Amniotic stem cell (primary cell): Measurements from ENCODE around the gene GABBR2.
"Not testable (repeated sequence)": the region's sequence is repeated elsewhere in the genome, so short reads cannot be mapped to it uniquely, and the experiment has no call there.

ENCODE experiments used
- DNase-seq: peaks from one replicate; lab custom pipeline; 2025; lab: John Stamatoyannopoulos, UW

GABBR2 gene

DNA sequence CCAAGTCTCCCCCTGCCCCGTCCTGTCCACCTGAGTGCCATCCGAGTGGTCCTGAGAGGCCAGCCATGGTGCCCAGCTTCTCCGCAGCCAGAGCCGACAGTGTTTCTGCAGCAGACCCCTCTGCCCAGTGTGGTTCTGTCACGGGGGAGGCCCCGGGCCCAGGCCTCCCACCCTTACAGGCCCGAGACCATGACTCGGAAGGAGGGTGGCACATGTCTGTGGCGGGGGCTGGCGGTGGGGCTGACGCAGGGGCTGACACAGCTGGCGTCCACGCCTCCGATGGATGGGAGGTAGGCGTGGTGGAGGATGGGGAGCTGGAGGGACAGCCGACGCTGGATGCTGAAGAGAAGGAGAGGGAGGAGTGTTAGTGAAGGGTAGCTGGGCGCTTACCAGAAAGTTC, 418.3 kb downstream of the GABBR2 start:
- DNase-seq: no peak

DNA sequence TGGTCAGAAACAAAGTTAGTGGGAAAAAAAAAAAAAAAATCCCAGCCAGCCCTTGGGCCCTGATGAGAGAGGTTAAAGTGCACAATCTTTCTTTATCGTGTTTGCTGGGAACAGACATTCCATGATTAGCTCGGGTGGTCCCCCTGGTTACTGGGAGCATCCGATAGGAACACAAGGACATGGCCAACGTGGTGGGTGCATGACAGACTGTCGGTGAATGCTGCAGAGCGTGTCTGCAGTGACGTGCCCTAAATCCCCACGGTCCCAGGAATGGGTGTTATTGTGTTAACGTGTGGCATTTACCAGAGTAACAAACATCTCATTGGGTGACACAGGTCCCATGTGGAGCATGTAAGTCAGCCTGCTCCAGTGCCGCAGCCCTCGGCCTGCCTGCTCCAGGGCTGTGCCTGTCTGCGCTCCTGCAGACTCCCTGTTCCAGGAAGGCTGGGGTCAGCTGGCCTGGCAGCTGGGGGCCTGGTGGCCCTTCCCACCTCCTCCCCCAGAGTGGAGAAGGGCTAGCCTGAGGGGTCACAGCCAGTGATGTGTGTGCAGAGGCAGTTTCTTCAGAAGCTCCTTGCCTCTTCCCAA, 419.0 kb downstream of the GABBR2 start:
- no peak for DNase-seq

DNA sequence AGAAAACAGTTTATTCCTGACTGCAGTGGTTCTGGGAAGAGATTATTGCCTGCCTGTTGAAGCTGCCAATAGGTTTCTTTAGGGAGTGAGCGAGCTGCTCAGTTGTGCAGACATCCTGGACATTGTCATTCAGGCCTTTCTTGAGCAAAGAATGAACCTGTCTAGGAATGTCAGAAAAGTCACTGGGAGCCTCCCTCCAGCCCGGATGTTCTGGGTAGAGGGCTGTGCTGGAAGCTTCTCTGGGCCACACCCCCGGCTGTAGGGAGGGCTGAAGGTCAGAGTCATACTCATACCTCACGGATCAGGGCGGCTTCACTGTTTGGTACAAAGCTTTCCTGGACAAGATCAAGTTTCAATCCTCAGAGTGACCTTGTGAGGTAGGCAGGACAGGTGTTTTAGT, 419.9 kb downstream of the GABBR2 start:
- DNase-seq: no peak

DNA sequence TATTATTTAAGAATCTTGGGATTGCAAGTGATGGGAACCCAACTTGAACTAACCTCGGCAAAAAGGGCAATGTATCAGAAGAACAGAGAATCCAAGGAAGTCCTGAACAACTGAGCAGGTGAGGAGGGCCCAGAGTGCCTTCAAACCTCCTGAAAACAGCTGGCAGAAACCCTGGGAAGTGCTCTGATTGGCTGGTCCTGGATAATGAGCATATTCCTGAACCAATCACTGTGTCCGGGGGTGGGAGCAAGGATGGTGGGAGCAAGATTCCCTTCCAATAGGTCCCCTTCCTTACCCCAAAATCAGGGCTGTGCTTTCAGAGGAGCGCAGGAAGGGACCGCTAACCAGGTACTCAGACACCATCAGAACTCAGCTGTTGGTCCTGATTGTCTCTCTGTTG, 421.4 kb downstream of the GABBR2 start:
- no peak for DNase-seq

DNA sequence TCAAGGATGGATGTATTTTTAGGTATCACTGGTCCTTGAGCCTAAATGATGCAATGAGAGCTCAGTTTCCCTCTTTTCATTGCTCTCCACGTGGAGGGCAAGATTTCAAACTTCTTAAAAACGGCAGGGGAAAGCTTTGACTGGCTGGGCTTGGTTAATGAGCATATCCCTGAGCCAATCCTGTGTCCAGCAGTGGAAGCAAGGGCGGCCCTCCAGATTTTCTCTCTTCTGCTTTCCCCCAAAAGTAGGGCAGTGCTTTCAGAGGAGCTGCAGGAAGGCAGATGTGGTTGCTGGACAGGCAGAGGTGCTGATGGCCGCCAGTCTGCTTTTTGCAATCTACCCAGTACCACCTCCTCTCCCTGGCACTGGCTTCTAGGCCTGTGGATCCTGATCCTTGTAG, 423.3 kb downstream of the GABBR2 start:
- no peak for DNase-seq

DNA sequence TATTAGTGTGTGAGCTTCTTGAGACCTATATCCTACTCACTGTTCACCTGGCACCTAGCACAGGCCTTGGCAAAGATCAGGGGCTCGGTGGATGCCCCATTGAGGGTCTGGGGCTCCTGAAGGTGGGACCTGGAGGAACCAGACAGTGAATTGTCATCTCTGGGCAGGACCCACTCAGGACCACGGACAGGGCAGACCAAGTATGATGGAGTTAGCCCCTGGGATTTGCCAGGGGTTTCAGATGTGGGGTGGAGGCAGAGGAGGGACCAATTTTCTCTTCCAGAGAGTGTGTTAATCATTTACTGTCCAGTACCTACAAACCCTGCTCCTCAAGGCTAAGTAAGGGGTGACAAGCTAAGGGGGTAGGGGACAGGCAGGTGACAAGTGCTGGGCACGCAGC, 424.0 kb downstream of the GABBR2 start:
- no peak for DNase-seq

DNA sequence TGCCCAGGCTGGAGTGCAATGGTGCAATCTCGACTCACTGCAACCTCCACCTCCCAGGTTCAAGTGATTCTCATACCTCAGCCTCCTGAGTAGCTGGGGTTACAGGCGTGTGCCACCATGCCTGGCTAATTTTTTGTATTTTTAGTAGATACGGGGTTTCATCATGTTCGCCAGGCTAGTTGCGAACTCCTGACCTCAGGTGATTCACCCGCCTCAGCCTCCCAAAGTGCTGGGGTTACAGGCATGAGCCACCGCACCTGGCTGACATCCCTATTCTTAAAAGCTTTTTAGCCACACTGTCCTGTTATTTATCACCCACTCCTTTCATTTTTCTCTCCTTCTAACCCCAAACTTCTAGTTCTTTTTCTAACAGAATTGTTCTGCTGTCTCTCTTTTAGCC, 425.6 kb downstream of the GABBR2 start:
- DNase-seq: not testable (repeated sequence)

DNA sequence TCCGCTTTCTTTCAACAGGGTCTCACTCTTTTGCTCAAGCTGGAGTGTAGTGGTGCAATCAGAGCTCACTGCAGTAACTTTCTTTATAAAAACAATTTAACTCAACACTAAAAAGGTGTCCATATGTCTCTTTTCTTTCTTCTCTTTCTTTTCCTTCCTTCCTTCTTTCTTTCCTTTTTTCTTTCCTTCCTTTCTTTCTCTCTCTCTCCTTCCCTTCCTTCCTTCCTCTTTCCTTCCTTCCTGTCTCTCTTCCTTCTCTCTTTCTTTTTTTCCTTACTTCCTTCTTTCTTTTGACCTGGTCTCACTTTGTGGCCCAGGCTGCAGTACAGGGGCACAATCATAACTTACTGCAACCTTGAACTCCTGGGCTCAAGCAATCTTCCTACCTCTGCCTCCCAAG, 427.5 kb downstream of the GABBR2 start:
- DNase-seq: no peak

DNA sequence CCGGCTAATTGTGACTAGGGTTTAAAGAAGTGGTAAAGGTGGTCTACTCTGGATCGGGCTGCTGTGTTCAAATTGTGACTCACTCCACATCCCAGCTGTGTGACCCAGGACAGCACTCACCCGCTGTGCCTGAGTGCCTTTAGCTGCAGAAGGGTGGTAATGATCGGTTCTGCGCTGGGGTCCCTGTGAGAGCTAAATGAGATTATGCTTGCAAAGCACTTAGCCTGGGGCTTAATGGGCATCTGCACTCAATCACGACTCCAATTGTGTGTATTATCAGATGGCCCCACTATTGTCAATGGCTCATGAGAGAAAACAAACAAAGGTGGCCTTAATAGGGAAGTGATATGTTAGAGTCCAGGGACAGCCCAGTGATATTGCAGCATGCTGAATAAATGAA, 428.2 kb downstream of the GABBR2 start:
- no peak for DNase-seq

DNA sequence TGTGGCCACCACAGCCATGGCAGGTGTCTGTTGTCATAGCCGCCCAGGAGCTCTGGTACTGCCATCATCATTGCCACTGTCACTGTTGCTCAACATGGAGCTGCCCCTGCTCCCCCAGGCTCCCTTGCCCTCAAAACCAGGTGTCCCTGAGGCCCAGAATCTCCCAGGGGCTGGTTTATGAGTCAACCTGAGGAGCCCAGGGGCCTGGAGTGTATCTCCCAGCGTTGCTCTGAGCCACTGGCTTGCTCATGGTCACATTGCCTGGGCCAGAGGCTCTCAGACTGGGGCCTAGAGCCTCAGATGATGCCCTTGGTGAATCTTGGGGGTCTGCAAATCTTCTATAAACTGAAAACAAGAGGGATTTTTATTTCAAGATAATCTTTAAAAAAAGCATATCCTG, 428.6 kb downstream of the GABBR2 start:
- DNase-seq: no peak

DNA sequence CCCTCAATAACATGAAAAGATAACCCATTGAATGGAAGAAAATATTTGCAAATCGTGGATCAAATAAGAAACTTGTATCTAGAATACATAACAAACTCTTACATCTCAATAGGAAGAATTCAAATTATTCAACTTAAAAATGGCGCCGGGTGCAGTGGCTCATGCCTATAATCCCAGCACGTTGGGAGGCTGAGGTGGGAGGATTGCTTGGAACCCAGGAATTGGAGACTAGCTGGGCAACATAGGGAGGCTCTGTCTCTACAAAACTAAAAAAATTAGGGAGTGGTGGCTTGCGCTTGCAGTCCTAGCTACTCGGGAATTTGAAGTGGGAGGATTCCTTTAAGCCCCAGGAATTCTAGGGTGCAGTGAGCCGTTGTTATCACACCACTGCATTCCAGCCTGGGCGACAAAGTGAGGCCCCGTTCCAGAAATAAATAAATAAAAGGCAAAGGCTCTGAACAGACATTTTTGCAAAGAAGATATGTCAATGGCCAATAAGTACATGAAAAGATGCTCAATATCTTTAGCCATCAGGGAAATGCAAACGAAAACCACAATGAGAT, 431.7 kb downstream of the GABBR2 start:
- no peak for DNase-seq

DNA sequence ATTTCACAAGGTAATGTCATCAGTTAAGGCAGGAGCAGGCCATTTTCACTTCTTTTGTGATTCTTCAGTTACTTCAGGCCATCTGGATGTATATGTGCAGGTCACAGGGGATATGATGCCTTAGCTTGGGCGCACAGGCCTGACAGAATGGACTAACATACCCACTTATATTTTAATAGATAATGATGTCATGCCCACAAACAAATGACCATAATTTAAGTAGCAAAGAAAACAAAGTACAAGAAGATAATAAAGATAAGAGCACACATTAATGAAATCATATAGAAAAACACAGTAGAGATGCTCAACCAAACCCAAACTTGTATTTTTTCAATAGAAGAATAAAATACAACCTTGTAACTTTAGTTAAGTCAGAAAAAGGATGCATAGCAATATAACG, 433.6 kb downstream of the GABBR2 start:
- no peak for DNase-seq

DNA sequence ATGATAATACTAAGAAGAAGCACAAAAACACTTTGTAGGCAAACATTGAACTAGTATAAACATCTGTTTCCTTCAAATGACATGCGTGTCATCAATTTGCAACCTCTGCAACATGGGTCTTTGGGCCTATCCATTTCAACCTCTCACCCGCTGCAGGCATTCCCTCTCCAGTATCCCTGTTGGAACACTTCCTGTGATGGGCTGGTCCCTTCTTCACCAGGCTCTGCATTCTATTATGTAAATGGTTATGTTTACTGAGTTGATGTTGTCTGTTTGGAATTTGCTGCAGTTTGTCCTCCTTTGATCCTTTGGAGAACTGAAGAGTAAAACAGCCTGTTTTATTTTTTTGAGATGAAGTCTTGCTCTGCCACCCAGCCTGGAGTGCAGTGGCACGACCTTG, 436.7 kb downstream of the GABBR2 start:
- no peak for DNase-seq

DNA sequence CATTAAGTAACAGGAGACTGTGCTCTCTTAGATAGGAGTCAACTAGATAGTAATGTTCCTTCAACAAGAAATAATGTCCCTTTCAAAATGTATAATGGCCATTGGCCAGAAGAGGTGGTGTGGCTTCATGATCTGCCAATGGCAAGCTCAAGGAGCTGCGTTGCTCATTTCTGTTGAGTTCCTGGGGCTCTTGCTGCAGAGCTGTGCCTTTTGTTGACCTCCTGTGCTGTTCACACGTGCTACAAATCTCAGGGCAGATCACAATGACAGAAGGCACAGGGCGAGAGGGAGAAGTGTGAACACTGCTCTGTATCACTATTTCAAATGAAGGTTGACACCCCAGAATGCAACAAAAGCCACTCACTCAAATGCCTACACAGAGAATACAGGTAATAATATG, 437.3 kb downstream of the GABBR2 start:
- no peak for DNase-seq

DNA sequence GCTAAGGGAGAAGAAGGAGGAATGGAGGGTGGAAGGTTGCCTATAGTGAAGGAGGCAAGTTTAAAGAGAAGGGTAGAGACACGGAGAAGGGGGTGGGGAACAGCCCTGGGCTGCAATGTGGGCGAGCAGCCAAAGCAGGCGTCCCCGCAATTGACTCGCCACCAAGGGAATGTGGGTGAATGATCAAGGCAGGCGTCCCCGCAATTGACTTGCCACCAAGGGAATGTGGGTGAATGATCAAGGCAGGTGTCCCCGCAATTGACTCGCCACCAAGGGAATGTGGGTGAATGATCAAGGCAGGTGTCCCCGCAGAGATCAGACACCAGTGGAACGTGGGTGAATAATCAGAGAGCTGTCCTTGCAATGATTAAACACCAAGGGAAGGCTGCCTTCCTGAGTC, 438.5 kb downstream of the GABBR2 start:
- not testable (repeated sequence) for DNase-seq

DNA sequence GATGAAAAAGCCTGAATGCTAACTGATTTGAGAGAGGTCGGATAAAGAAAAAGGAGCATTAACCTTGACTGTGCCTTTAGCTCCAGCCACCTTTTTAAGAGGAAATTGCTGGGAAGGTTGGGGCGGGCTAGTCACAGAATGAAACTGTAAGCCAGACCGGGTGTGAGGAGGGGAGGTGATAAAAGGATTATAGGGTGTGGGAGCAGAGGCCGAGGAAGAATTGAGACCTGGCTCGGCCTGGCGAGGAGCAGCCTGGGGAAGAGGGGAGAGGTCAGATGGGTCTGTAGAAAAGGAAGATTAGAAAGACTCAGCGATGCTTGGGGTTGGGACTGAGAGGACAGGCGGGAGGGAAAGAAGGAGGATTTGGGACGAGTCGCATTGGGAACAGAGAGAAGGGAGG, 439.1 kb downstream of the GABBR2 start:
- DNase-seq: not testable (repeated sequence)

DNA sequence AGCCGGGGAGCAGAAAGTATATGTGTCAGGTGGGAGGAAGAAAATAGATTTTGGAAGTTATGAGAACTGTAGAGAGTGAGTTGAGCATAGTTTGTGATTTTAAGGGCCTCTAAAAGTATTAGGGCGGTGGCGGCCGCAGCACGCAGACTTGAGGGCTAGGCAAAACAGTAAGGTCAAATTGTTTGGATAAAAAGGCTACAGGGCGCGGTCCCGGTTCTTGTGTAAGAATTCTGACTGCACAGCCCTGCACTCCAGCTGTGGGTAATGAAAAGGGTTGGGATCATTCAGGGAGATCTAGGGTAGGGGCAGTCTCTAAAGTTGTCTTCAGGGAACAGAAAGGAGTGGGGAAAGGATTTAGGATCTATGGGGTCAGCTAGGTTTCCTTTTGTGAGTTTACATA, 441.2 kb downstream of the GABBR2 start:
- DNase-seq: not testable (repeated sequence)

DNA sequence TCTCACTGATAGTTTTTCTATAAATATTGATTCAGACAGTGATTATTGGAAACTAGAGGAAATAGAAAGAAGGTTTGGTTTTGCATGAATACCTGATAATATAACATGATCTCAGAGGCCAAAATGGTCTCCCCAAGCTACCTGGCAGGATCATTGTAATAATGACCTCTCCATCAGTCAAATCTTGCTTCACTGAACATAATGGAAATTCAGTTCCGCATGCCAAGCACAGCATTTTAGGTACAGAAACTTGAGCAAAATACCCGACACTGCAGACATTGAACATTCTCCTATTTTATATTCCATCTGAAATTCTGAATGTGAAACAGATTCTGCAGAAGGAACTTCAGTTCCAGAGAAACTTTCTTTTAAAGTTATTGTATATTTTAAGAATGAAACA, 444.2 kb downstream of the GABBR2 start:
- no peak for DNase-seq

DNA sequence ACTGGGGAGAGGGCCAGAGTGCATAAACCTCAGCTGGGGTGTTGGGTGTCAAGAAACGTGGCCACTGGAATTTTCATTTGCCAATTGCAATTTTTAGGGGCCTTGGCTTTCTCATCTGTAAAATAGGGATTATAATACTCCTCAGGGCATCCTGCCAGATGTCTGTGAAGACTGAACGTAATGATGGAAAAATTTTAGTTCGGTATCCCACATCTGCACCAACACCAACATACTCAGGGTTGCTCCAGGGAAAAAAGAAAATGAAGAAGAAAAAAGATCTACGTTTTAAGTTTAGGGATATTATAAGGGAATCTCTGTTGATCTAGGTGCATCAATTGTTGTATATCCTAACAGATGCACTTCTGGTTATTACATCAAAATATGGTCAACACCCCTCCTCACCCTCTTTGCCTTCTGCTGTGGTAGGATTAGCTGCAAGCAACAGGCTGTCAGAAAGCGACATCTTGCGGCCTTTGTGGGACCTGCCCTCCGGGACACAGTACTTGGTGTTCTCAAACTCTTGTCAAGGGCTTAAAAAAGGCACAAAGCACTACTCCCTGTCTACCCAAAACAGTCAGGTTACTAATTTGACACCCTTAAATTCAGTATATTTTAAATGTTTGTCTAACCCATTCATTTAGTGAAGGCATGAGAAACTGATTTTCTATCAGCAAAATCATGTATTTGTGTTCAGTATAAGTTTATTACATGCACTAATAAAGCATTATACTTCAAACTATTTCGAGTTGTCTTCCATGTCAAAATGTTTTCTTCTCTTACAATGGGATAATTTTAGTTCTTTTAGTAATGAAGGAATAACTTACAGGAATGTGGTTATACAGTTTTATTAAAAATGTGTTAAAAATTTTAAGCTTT, 445.0 kb downstream of the GABBR2 start:
- DNase-seq: peak; percentile 66

DNA sequence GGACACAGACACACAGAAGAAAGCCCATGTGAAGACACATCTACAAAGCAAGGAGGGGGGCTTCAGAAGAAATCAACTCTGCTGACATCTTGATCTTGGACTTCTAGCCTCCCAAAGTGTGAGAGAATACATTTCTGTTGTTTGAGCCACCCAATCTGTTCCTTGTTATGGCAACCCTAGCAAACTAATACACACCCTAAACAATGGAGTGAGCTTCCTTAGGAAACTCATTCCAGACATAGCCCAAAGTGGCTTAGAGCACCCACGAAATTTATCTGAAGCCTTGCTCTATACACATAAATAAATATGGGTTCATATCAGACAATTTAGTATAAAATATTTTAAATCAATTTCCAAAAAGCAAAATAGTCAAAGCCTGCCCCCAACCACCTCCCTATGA, 445.7 kb downstream of the GABBR2 start:
- DNase-seq: no peak

DNA sequence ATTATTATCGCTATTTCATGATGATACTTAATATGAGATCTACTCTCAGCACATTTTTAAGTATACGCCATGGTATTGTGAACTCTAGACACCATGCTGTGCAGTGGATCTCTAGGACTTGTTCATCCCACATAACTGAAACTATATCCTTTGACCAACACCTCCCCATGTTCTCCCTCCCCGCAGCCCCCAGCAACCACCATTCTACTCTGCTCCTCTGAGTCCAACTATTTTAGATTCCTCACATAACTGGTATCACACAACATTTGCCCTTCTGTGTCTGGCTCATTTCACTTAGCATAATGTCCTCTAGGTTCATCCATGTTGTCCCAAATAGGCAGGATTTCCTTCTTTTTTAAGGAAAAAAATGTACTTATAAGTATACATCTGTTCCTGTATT, 446.7 kb downstream of the GABBR2 start:
- DNase-seq: no peak

DNA sequence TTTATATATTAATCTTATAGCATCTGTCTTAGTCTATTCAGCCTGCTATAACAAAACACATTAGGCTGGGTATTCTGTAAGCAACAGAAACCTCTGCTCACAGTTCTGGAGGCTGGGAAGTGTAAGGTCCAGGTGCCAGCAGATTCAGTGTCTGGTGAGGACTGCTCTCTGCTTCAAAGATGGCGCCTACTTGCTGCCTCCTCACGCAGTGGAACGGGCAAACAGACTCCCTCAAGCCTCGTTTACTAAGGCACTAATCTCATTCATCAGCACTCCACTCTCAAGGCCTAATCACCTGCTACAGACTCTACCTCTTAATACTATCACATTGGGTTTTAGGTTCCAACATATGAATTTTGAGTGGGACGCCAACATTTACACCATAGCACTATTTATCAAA, 448.1 kb downstream of the GABBR2 start:
- no peak for DNase-seq

DNA sequence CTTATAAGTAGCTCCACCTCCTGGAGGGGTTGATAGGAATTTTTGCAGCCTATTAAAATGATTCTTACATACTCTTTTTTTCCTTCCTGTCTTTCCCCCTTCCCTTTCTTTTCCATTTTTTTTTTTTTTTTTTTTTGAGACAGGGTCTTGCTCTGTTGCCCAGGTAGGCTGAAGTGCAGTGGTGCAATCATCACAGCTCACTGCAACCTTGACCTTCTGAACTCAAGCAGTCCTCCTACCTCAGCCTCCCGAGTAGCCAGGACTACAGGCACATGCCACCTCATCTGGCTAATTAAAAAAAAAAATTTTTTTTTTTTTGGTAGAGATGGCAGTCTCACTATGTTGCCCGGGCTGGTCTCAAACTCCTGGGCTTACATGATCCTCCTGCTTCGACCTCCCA, 448.9 kb downstream of the GABBR2 start:
- DNase-seq: no peak

DNA sequence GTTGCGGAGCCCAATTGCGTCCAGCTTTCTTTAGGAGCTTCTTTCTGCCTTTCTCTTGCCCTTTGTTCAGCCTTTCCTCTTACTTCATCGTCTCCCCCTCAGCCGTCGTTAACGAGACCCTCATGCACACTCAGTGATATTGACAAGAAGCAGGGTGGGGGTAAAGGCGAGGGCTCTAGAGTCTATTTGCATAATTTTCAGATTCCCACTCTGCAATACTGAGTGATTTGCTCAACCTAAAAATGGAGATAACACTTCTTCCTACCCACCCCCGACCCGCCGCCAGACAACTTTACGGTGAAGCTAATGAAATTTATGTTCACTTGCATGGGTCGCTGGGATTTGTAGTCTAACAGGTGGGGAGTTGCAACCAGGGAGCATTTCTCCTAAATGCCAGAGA, 452.0 kb downstream of the GABBR2 start:
- DNase-seq: no peak
